Measurements from ENCODE around the gene FOXL1.

GRCh38 chr16:86595983-86596605 is 17.7 kb downstream of the FOXL1 start:
- no peak for TF ChIP-seq CTCF (optimal IDR thresholded peaks at IDR 0.05 in 1 of 3, IDR thresholded peaks at IDR 0.05 in 1 of 3, conservative IDR thresholded peaks at IDR 0.05 in 1 of 3; ENCODE audit: extremely low read depth in 1 of 3, insufficient read depth in 2 of 3, low read length in 3 of 3)
- TF ChIP-seq EZH2 (IDR thresholded peaks at IDR 0.05; ENCODE audit: low read length) = no peak

Measured in keratinocyte (primary cell).